Hepatocyte (in vitro differentiated cells): ENCODE data around the gene GTF2F2.

Experiments
- EZH2 ChIP-seq: fragments of 200-600 bp; sonication (generic); IDR thresholded peaks from 2 replicates; pipeline ENCODE4 v1.6.1; 2016; ENCODE audit warnings: antibody characterized with exemption, mild to moderate bottlenecking, borderline replicate concordance
- EZH2phosphoT487 ChIP-seq: fragments of 200-600 bp; sonication (generic); IDR thresholded peaks from one replicate; pipeline ENCODE4 v1.6.1; 2018; ENCODE audit warnings: antibody characterized with exemption, mild to moderate bottlenecking, low read depth, moderate library complexity; ENCODE audit not compliant: unreplicated experiment, severe bottlenecking
- TF ChIP-seq, protein P1 (sequence below): fragments of 200-600 bp; sonication (generic); IDR thresholded peaks from 2 replicates; pipeline ENCODE4 v1.5.1; 2016; ENCODE audit warnings: antibody characterized with exemption, mild to moderate bottlenecking; ENCODE audit not compliant: poor library complexity

DNA sequence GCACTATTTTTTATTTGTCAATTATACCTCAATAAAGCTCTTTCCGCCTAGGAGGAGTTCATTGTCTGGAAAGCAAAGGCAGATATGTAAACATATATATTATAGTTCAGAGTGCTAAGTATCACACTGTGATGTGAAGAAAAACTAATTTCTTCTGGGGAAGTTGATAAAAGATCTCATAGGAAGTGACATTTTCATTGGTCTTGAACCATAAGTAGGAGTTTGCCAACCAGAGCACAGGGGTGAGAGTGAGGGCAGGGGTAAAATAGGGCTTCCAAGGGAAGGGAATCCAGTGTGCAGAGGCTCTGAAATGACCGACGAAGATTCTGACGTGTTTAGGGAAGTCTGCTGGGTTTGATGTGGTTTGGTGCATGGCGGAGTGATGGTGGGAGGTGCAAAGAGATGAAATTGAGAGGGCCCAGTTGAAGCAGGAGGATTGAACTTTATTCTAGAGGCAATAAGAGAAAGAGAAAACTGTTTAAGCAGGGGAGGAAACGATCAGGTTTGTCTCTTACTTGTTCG is 780 bp upstream of the GTF2F2 start:
- TF ChIP-seq, protein P1, sequence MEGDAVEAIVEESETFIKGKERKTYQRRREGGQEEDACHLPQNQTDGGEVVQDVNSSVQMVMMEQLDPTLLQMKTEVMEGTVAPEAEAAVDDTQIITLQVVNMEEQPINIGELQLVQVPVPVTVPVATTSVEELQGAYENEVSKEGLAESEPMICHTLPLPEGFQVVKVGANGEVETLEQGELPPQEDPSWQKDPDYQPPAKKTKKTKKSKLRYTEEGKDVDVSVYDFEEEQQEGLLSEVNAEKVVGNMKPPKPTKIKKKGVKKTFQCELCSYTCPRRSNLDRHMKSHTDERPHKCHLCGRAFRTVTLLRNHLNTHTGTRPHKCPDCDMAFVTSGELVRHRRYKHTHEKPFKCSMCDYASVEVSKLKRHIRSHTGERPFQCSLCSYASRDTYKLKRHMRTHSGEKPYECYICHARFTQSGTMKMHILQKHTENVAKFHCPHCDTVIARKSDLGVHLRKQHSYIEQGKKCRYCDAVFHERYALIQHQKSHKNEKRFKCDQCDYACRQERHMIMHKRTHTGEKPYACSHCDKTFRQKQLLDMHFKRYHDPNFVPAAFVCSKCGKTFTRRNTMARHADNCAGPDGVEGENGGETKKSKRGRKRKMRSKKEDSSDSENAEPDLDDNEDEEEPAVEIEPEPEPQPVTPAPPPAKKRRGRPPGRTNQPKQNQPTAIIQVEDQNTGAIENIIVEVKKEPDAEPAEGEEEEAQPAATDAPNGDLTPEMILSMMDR: no peak
- no peak for TF ChIP-seq EZH2phosphoT487
- no peak for TF ChIP-seq EZH2
